ENCODE results near the gene THOP1.

The THOP1 gene

DNA sequence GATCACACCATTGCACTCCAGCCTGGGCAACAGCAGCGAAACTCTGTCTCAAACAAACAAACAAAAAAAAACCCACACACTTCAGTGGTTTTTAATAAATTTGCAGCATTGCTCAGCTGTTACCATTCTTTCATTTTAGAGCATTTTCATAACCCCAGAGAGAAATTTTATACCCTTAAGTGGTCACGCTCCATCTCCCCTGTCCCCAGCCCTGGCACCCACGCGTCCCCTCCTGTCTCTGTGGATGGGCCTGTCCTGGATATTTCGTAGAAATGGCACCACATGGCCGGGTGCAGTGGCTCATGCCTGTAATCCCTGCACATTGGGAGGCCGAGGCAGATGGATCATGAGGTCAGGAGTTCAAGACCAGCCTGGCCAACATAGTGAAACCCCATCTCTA, 7.8 kb downstream of the THOP1 start:
- no peak overlapping the region for H3K4ac ChIP-seq (ENCODE audit: low read depth in 1 of 2, low read length in 2 of 2)
- no peak overlapping the region for H2BK15ac ChIP-seq (ENCODE audit: low read depth, poor library complexity, severe bottlenecking)
- no peak overlapping the region for H4K8ac ChIP-seq (ENCODE audit: low read length)
- H2BK12ac ChIP-seq (ENCODE audit: low read length in 2 of 2): no peak overlapping the region
- DNase-seq: no peak
- H3K14ac ChIP-seq (ENCODE audit: low read length in 2 of 2): no peak overlapping the region
- H3K18ac ChIP-seq (ENCODE audit: low read depth in 1 of 2, low read length in 2 of 2): no peak overlapping the region
- peaks cover 58% of the 10 kb centered on the region for H3K79me1 ChIP-seq (replicated peaks; ENCODE audit: low read length, poor library complexity, severe bottlenecking)
- H4K91ac ChIP-seq (ENCODE audit: low read length): no peak overlapping the region
- H3K23ac ChIP-seq (ENCODE audit: low read length in 2 of 2): no peak overlapping the region
- no peaks in the 10 kb centered on the region for H3K27me3 ChIP-seq (ENCODE audit: control insufficient read depth in 1 of 2, insufficient read depth in 1 of 2, low read length in 2 of 2)
- no peak overlapping the region for H3K27ac ChIP-seq (ENCODE audit: low read length, poor library complexity, severe bottlenecking)
- H3K4me3 ChIP-seq (ENCODE audit: insufficient read depth in 1 of 2, low read depth in 1 of 2, low read length in 2 of 2): no peak overlapping the region
- peaks cover 53 to 90% of the 10 kb centered on the region in 2 experiments for H3K36me3 ChIP-seq (ENCODE audit: control insufficient read depth in 1 of 2, insufficient read depth in 2 of 2, low read depth in 1 of 2, low read length in 2 of 2)
- H2AFZ ChIP-seq (ENCODE audit: low read depth, low read length): no peak overlapping the region
- no peak overlapping the region for H2BK120ac ChIP-seq (ENCODE audit: low read depth, low read length)
- H3K4me2 ChIP-seq (ENCODE audit: low read length, poor library complexity, severe bottlenecking): no peak overlapping the region
- H3K9me3 ChIP-seq (ENCODE audit: control insufficient read depth, low read length): no peaks in the 10 kb centered on the region
- H2AK5ac ChIP-seq (ENCODE audit: low read length, severe bottlenecking): no peak overlapping the region
- H3K9ac ChIP-seq (ENCODE audit: low read length): no peak overlapping the region
- no peak overlapping the region for H2BK5ac ChIP-seq (ENCODE audit: low read depth, low read length, poor library complexity, severe bottlenecking)
- WGBS: 98% methylated on average over 7 of the region's 7 CpGs
- H3K4me1 ChIP-seq (ENCODE audit: control insufficient read depth, insufficient read depth, low read depth, low read length): peaks cover 5% of the 10 kb centered on the region

GRCh38 chr19:2793577-2793976, 8.3 kb downstream of the THOP1 start:
- Histone ChIP-seq H4K8ac (ENCODE audit: low read length) (no peak overlapping the region), H4K91ac (ENCODE audit: low read length) (no peak overlapping the region), H3K4me2 (ENCODE audit: low read length, poor library complexity, severe bottlenecking) (no peak overlapping the region), H3K14ac (ENCODE audit: low read length in 2 of 2) (no peak overlapping the region), H3K4me3 (ENCODE audit: insufficient read depth in 1 of 2, low read depth in 1 of 2, low read length in 2 of 2) (no peak overlapping the region), H3K9me3 (ENCODE audit: control insufficient read depth, low read length) (no peaks in the 10 kb centered on the region), H3K23ac (ENCODE audit: low read length in 2 of 2) (no peak overlapping the region), H2BK120ac (ENCODE audit: low read depth, low read length) (no peak overlapping the region), H3K79me1 (replicated peaks; ENCODE audit: low read length, poor library complexity, severe bottlenecking) (peaks cover 58% of the 10 kb centered on the region), H3K36me3 (ENCODE audit: control insufficient read depth in 1 of 2, insufficient read depth in 2 of 2, low read depth in 1 of 2, low read length in 2 of 2) (peaks cover 53 to 94% of the 10 kb centered on the region in 2 experiments), H3K4ac (ENCODE audit: low read depth in 1 of 2, low read length in 2 of 2) (no peak overlapping the region), H3K27me3 (ENCODE audit: control insufficient read depth in 1 of 2, insufficient read depth in 1 of 2, low read length in 2 of 2) (no peaks in the 10 kb centered on the region), H2BK12ac (ENCODE audit: low read length in 2 of 2) (no peak overlapping the region), H2BK15ac (ENCODE audit: low read depth, poor library complexity, severe bottlenecking) (no peak overlapping the region), H2AK5ac (ENCODE audit: low read length, severe bottlenecking) (no peak overlapping the region), H3K27ac (ENCODE audit: low read length, poor library complexity, severe bottlenecking) (no peak overlapping the region), H3K18ac (ENCODE audit: low read depth in 1 of 2, low read length in 2 of 2) (no peak overlapping the region), H3K9ac (ENCODE audit: low read length) (no peak overlapping the region), H2BK5ac (ENCODE audit: low read depth, low read length, poor library complexity, severe bottlenecking) (no peak overlapping the region), H2AFZ (ENCODE audit: low read depth, low read length) (no peak overlapping the region), H3K4me1 (ENCODE audit: control insufficient read depth, insufficient read depth, low read depth, low read length) (peaks cover 5% of the 10 kb centered on the region)
- no peak for DNase-seq
- WGBS: 97% methylated on average over 12 of the region's 12 CpGs

DNA sequence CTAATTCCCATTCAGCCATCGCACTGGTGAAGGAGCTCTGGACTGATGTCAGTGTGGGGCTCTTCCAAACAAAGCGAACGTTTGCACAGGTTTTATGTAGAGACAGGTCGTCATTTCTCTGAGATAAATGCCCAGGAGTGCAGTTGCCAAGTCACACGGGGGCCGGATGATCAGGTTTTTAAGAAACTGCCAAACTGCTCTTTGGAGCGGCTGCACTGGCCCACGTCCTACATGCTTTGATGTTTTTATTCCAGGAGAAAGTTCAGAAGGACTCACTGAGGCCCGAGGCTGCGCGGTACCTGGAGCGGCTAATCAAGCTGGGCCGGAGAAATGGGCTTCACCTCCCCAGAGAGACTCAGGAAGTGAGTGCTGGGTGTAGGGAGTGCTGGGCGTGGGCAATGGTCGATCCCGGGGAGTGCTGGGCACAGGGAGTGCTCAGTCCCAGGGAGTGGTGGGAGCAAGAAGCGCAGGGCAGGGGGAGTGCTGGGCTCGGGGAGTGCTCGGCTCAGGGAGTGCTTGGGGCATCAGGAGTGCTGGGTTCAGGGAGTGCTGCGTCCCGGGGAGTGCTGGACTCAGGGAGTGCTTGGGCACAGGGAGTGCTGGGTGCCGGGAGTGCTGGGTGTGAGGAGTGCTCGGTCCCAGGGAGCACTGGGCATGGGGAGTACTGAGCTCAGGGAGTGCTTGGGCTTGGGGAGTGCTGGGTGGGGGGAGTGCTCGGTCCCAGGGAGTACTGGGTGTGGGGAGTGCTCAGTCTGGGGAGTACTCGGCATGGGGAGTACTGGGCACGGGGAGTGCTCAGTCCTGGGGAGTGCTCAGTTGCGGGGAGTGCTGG, 10.7 kb downstream of the THOP1 start:
- Histone ChIP-seq H2BK120ac (ENCODE audit: low read depth, low read length) (no peak overlapping the region), H4K91ac (ENCODE audit: low read length) (no peak overlapping the region), H3K36me3 (ENCODE audit: control insufficient read depth in 1 of 2, insufficient read depth in 2 of 2, low read depth in 1 of 2, low read length in 2 of 2) (peaks cover 57 to 96% of the 10 kb centered on the region in 2 experiments), H2BK15ac (ENCODE audit: low read depth, poor library complexity, severe bottlenecking) (no peak overlapping the region), H3K9me3 (ENCODE audit: control insufficient read depth, low read length) (no peaks in the 10 kb centered on the region), H3K18ac (ENCODE audit: low read depth in 1 of 2, low read length in 2 of 2) (no peak overlapping the region), H2AK5ac (ENCODE audit: low read length, severe bottlenecking) (no peak overlapping the region), H3K4me2 (ENCODE audit: low read length, poor library complexity, severe bottlenecking) (no peak overlapping the region), H2BK12ac (ENCODE audit: low read length in 2 of 2) (no peak overlapping the region), H3K14ac (ENCODE audit: low read length in 2 of 2) (no peak overlapping the region), H4K8ac (ENCODE audit: low read length) (no peak overlapping the region), H3K79me1 (replicated peaks; ENCODE audit: low read length, poor library complexity, severe bottlenecking) (peaks cover 55% of the 10 kb centered on the region), H2BK5ac (ENCODE audit: low read depth, low read length, poor library complexity, severe bottlenecking) (no peak overlapping the region), H3K27ac (ENCODE audit: low read length, poor library complexity, severe bottlenecking) (no peak overlapping the region), H3K9ac (ENCODE audit: low read length) (no peak overlapping the region), H2AFZ (ENCODE audit: low read depth, low read length) (no peak overlapping the region), H3K23ac (ENCODE audit: low read length in 2 of 2) (no peak overlapping the region), H3K4me1 (ENCODE audit: control insufficient read depth, insufficient read depth, low read depth, low read length) (no peaks in the 10 kb centered on the region), H3K4ac (ENCODE audit: low read depth in 1 of 2, low read length in 2 of 2) (no peak overlapping the region), H3K27me3 (ENCODE audit: control insufficient read depth in 1 of 2, insufficient read depth in 1 of 2, low read length in 2 of 2) (no peaks in the 10 kb centered on the region), H3K4me3 (ENCODE audit: insufficient read depth in 1 of 2, low read depth in 1 of 2, low read length in 2 of 2) (no peak overlapping the region)
- 93% methylated on average over 26 of the region's 27 CpGs for WGBS
- DNase-seq: no peak

GRCh38 chr19:2796659-2797266, 11.5 kb downstream of the THOP1 start:
- H3K36me3 ChIP-seq (ENCODE audit: control insufficient read depth in 1 of 2, insufficient read depth in 2 of 2, low read depth in 1 of 2, low read length in 2 of 2): peaks cover 55 to 96% of the 10 kb centered on the region in 2 experiments
- H3K4me3 ChIP-seq (ENCODE audit: insufficient read depth in 1 of 2, low read depth in 1 of 2, low read length in 2 of 2): no peak overlapping the region
- no peak overlapping the region for H3K27ac ChIP-seq (ENCODE audit: low read length, poor library complexity, severe bottlenecking)
- WGBS: 97% methylated on average over 23 of the region's 23 CpGs
- H4K91ac ChIP-seq (ENCODE audit: low read length): no peak overlapping the region
- H3K79me1 ChIP-seq (replicated peaks; ENCODE audit: low read length, poor library complexity, severe bottlenecking): peaks cover 55% of the 10 kb centered on the region
- H3K9ac ChIP-seq (ENCODE audit: low read length): no peak overlapping the region
- H3K18ac ChIP-seq (ENCODE audit: low read depth in 1 of 2, low read length in 2 of 2): no peak overlapping the region
- no peak overlapping the region for H4K8ac ChIP-seq (ENCODE audit: low read length)
- no peak overlapping the region for H2AFZ ChIP-seq (ENCODE audit: low read depth, low read length)
- no peaks in the 10 kb centered on the region for H3K27me3 ChIP-seq (ENCODE audit: control insufficient read depth in 1 of 2, insufficient read depth in 1 of 2, low read length in 2 of 2)
- no peak overlapping the region for H2BK120ac ChIP-seq (ENCODE audit: low read depth, low read length)
- no peak overlapping the region for H2BK15ac ChIP-seq (ENCODE audit: low read depth, poor library complexity, severe bottlenecking)
- no peak for DNase-seq
- no peak overlapping the region for H2BK5ac ChIP-seq (ENCODE audit: low read depth, low read length, poor library complexity, severe bottlenecking)
- H3K9me3 ChIP-seq (ENCODE audit: control insufficient read depth, low read length): no peaks in the 10 kb centered on the region
- no peaks in the 10 kb centered on the region for H3K4me1 ChIP-seq (ENCODE audit: control insufficient read depth, insufficient read depth, low read depth, low read length)
- H3K14ac ChIP-seq (ENCODE audit: low read length in 2 of 2): no peak overlapping the region
- no peak overlapping the region for H3K23ac ChIP-seq (ENCODE audit: low read length in 2 of 2)
- H3K4ac ChIP-seq (ENCODE audit: low read depth in 1 of 2, low read length in 2 of 2): no peak overlapping the region
- H3K4me2 ChIP-seq (ENCODE audit: low read length, poor library complexity, severe bottlenecking): no peak overlapping the region
- H2BK12ac ChIP-seq (ENCODE audit: low read length in 2 of 2): no peak overlapping the region
- no peak overlapping the region for H2AK5ac ChIP-seq (ENCODE audit: low read length, severe bottlenecking)
